ENCODE results near the gene LARP1.

DNA sequence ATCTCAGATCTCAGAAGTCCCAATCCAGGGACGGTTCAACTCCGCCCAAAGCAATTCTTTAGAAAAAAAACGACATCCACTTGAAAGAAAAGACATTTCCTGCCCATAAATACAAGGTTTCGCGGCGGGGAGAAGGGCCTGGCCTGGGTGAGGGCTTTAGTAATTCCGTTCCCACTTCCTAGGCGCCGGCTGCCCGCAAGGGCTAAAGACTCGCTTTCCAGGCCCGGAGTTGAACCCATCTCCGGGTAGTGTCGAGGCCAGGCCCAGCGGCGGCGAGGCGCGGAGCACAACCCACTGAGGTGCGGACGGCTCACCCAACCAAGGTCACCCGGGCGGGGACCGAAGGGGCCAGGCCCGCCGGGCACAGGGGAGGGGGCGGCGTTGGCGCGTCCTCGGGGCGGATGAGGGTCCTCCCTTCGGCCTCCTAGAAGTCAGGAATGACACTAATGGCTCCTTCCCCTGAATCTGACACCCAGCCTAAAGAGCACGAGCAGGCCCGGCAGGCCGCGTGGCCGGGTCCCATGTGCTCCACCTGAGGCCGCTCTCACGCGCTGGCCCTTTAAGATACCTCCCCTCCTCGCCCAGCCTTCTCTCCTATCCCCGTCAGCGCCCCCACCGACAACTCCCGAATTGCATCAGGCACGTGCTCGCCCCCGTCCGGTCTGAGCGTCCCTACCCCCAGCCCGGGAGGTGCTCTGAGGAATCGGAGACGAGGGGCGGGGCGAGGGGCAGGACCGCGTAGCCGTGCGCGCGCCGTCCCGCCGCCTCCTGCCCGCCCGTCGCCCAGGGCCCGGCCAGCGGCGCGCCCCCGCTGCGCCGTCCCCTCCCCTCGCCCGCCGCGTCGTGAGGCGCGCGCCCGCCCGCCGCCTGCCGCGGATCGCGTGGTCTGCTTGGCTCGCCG is 467 bp upstream of the LARP1 start:
- TF ChIP-seq TAF1 (conservative IDR thresholded peaks at IDR 0.05) (no peak), RAD21 (IDR thresholded peaks at IDR 0.05) (peak; percentile 50 to 66), SP1 (IDR thresholded peaks at IDR 0.05) (peak; percentile 66), FOXA1 (IDR thresholded peaks at IDR 0.05) (peak; percentile 54), GABPA (IDR thresholded peaks at IDR 0.05 in 1 of 2, conservative IDR thresholded peaks at IDR 0.05 in 1 of 2) (peak in 1 of 2 donors; percentile 51), JUND (IDR thresholded peaks at IDR 0.05) (peak in 1 of 2 donors; percentile 29), EGR1 (IDR thresholded peaks at IDR 0.05; ENCODE audit: low read depth in 2 of 2) (peak; percentile 72 to 88), YY1 (IDR thresholded peaks at IDR 0.05) (peak; percentile 74)
- TF ChIP-seq, protein P1, sequence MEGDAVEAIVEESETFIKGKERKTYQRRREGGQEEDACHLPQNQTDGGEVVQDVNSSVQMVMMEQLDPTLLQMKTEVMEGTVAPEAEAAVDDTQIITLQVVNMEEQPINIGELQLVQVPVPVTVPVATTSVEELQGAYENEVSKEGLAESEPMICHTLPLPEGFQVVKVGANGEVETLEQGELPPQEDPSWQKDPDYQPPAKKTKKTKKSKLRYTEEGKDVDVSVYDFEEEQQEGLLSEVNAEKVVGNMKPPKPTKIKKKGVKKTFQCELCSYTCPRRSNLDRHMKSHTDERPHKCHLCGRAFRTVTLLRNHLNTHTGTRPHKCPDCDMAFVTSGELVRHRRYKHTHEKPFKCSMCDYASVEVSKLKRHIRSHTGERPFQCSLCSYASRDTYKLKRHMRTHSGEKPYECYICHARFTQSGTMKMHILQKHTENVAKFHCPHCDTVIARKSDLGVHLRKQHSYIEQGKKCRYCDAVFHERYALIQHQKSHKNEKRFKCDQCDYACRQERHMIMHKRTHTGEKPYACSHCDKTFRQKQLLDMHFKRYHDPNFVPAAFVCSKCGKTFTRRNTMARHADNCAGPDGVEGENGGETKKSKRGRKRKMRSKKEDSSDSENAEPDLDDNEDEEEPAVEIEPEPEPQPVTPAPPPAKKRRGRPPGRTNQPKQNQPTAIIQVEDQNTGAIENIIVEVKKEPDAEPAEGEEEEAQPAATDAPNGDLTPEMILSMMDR (IDR thresholded peaks at IDR 0.05; ENCODE audit: low read depth, low read length, missing input control) = peak; percentile 46
- TF ChIP-seq, protein P2, sequence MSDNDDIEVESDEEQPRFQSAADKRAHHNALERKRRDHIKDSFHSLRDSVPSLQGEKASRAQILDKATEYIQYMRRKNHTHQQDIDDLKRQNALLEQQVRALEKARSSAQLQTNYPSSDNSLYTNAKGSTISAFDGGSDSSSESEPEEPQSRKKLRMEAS (IDR thresholded peaks at IDR 0.05) = peak; percentile 100
- TF ChIP-seq, protein P3, sequence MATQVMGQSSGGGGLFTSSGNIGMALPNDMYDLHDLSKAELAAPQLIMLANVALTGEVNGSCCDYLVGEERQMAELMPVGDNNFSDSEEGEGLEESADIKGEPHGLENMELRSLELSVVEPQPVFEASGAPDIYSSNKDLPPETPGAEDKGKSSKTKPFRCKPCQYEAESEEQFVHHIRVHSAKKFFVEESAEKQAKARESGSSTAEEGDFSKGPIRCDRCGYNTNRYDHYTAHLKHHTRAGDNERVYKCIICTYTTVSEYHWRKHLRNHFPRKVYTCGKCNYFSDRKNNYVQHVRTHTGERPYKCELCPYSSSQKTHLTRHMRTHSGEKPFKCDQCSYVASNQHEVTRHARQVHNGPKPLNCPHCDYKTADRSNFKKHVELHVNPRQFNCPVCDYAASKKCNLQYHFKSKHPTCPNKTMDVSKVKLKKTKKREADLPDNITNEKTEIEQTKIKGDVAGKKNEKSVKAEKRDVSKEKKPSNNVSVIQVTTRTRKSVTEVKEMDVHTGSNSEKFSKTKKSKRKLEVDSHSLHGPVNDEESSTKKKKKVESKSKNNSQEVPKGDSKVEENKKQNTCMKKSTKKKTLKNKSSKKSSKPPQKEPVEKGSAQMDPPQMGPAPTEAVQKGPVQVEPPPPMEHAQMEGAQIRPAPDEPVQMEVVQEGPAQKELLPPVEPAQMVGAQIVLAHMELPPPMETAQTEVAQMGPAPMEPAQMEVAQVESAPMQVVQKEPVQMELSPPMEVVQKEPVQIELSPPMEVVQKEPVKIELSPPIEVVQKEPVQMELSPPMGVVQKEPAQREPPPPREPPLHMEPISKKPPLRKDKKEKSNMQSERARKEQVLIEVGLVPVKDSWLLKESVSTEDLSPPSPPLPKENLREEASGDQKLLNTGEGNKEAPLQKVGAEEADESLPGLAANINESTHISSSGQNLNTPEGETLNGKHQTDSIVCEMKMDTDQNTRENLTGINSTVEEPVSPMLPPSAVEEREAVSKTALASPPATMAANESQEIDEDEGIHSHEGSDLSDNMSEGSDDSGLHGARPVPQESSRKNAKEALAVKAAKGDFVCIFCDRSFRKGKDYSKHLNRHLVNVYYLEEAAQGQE (IDR thresholded peaks at IDR 0.05) = peak; percentile 10
- TF ChIP-seq, protein P4, sequence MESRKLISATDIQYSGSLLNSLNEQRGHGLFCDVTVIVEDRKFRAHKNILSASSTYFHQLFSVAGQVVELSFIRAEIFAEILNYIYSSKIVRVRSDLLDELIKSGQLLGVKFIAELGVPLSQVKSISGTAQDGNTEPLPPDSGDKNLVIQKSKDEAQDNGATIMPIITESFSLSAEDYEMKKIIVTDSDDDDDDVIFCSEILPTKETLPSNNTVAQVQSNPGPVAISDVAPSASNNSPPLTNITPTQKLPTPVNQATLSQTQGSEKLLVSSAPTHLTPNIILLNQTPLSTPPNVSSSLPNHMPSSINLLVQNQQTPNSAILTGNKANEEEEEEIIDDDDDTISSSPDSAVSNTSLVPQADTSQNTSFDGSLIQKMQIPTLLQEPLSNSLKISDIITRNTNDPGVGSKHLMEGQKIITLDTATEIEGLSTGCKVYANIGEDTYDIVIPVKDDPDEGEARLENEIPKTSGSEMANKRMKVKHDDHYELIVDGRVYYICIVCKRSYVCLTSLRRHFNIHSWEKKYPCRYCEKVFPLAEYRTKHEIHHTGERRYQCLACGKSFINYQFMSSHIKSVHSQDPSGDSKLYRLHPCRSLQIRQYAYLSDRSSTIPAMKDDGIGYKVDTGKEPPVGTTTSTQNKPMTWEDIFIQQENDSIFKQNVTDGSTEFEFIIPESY (IDR thresholded peaks at IDR 0.05) = peak; percentile 22

Data from liver (tissue), 3 donors.